GM21390 (cell line): ENCODE measurements around the gene RIIAD1.
"Not testable (repeated sequence)": the region's sequence is repeated elsewhere in the genome, so short reads cannot be mapped to it uniquely, and the experiment has no call there.

Experiments
- ATAC-seq: cut with Tn5 transposase; IDR thresholded peaks from one replicate; pipeline ENCODE4 v1.9.1; 2021; ENCODE audit not compliant: unreplicated experiment

RIIAD1 gene, protein sequence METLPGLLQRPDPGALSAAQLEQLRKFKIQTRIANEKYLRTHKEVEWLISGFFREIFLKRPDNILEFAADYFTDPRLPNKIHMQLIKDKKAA

DNA sequence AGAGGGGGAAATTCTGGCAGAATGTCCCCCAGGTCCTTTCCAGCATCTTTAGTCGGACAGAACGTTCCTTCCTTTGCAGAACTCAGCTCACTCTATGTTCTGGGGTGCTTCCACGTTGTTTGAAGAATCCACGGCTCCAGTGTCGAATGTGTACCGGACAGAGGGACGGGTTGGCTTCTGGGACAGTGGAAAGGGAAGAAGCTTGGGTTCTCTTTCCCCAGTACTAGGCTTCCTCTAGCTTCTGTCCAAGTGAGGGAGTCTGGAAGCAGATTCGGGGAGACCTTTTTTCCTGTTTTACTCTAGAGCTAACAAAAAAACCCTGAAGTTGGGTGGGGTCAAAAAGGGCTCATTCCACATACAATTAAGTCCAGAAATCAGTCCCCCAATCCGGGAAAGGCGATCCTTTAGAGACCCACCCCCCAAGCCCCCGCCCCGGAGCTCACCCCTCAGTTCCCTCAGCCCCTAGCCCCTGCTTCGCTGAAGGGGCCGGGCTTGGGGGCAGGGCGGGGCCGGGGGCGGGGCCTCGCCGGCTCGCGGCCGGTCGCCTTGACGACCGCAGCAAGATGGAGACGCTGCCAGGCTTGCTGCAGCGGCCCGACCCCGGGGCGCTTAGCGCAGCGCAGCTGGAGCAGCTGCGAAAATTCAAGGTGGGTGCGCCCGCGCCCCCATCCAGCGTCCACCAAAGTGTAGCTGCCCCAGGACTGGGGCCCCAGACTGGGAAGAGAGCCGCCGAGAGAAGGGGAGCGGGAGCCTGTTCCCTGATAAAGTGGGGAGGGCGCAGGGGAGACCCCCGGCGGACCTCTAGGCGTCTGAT, at the start of gene RIIAD1:
TSS of gene RIIAD1 (plus strand) at position 549 of the 814 bp plus-strand sequence. CDS start at position 564, 15 bp downstream.
- no peak for ATAC-seq

- no peak for ATAC-seq
Measured at GRCh38 chr1:151673407-151673806, 47.9 kb upstream of the RIIAD1 start.

DNA sequence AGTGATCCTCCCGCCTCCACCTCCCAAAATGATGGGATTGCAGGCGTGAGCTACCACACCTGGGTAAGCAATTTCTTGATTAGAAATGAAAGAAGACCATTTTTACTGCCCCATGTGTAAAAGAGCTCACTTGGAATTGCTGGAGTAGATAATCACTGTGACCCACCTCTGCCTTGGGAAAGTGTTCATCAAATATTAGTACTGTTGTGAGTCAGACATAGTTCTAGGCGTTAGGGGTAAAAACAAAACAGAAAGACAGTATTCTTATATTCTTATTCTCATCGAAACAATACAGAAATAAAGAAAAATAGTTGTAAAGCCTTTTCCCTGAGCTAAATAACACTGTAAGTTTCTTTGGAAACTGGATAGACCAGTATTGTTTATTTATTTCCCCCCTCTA, 40.9 kb upstream of the RIIAD1 start:
- no peak for ATAC-seq

DNA sequence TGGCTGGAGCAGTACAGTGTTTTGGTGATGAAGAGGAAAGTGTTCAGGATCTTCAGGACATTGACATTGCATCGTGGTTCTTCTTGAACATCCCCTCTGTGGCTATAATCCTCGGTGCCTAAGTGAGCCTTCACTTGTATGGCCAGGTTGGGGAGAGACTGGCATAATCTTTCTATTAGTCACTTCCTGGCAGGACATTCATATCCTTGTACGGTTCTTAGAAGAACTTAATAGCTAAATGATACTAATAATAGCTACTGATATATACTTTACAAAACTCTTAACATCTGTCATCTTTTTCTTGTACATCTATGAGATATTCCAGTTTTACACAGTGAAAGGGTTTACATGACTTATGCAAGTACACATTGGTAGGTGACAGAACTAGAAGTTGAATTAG, 40.5 kb upstream of the RIIAD1 start:
- ATAC-seq = no peak

- ATAC-seq = no peak
Measured at GRCh38 chr1:151681923-151682322, 39.4 kb upstream of the RIIAD1 start.

- not testable (repeated sequence) for ATAC-seq
Measured at GRCh38 chr1:151682901-151683300, 38.4 kb upstream of the RIIAD1 start.

DNA sequence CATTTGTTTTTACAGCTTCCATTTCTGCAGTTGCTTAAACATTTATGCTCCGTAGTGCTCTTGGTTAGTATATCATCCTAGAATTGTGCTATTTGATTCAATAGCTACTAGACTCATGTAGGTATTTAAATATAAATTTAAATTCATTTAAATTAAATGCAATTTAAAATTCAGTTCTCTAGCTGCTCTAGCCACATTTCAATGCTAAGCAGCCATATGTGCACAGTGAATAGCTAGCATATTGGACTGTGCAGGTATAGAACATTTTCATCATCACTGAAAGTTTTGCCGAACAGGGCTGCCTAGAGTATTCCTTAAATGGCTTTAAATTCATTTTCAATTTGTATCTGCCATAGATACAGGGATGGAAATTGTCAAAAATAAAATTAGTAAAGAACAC, 37.2 kb upstream of the RIIAD1 start:
- ATAC-seq = no peak

DNA sequence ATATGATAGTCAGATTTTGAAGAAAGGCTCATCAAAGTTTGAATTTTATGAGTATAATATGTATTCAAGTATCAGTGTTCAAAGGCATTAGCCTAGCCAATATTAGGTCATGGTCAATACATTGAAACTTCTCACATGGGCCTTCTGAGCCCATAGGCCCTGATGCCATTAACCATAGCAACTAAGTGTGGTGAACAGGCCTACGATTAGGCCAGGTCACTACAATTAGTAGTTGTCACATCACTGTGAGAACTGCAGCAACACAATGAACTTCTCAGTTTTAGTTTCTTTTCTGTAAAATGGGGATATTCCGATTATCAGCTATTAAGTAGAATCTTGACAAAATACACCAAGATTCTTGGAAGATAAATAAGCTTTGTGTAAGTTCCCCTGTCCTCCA, 34.8 kb upstream of the RIIAD1 start:
- ATAC-seq = no peak

- no peak for ATAC-seq
Measured at GRCh38 chr1:151689494-151689893, 31.8 kb upstream of the RIIAD1 start.

DNA sequence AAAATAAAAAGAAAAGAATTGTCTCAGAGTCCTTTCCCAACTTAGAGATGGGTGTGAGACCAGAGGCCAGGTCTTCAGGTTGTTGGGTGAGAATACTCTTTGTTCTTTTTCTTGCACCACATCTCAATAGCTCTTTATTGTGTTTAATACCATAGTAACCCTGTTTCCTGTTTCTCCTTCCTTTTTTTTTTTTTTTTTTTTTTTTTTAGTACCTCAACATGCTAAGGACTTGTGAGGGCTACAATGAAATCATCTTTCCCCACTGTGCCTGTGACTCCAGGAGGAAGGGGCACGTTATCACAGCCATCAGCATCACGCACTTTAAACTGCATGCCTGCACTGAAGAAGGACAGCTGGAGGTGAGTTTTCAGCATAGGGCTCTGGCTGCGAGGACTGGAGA, 29.1 kb upstream of the RIIAD1 start:
- ATAC-seq = no peak

DNA sequence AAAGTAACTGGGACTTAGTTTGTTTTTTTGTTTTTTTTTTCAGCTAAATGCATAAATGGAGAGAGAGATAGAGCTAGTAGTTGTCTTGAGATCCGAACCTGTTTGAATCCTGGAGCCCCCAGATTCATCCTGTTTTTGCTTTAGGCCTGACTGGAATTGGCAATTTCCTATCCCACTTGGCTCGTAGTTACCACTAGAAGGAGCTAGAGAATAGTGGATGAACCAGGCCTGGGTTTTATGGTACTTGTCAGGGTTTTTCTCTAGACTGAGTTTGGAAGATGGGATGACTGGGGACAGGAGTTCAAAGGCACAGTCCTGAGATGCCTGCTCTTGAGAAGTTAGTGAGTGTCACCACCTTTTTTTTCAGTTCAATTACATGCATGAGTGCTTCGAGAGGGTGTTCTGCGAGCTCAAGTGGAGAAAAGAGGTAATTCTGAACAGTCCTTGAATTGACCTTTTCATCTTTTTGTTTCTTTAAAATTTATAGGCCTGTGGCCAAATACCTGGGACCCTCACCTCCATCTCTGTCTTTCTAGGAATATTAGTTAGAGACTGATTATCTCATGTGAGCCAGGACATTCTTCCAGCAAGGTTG, 28.2 kb upstream of the RIIAD1 start:
- ATAC-seq = no peak

DNA sequence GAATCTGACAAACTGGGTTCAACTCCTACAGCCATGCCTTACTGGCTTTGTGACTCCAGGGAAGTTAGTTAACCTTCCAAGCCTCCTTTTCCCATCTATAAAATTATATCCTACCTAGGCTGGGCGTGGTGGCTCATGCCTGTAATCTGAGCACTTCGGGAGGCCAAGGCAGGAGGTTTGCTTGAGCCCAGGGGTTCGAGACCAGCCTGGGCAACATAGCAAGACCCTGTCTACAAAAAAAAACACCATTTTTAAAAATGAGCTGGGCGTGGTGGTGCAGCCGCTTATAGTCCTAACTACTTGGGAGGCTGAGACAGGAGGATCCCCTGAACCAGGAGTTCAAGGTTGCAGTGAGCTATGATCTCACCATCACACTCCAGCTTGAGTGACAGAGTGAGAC, 19.8 kb upstream of the RIIAD1 start:
- no peak for ATAC-seq

DNA sequence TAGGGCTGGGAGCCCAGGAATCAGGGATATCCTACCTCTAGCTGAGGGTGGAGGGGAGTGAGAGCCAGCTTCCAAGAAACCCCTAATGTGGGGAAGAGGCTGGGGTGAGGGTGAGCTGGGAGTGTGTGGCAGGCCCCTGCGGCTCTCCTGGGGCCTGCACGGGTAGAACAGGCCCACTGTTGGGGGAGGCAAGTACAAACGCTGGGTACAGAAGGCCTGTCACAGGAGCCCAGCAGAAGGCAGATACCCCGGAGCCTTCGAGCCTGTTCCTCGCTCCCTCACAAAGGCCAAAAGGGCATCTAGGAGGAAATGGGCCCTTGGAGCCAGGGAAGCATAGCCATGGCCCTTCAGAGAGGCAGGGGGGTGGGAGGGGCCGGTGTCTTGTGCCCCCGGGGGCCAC, 18.4 kb upstream of the RIIAD1 start:
- ATAC-seq = no peak

GRCh38 chr1:151703813-151704212, 17.5 kb upstream of the RIIAD1 start:
- no peak for ATAC-seq

DNA sequence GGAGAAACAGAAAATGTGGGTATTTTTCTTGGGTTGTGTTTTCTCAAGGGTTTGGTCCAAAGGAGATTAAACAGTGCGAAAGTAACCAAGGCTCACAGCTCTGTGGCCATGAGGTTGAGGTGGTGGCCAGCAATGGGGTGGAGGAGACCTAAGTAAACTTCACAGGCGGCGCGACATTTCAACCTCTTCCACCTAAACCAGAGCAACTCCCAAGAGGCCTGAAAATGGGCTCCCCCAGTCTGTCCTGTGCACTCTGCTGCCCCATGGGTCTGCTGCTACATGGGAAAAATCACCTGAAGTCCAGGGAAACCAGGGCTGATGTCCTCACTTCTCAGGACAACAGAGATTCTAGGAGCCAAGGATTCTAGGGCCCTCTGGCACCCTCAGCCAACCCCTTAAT, 17.1 kb upstream of the RIIAD1 start:
- ATAC-seq = no peak

DNA sequence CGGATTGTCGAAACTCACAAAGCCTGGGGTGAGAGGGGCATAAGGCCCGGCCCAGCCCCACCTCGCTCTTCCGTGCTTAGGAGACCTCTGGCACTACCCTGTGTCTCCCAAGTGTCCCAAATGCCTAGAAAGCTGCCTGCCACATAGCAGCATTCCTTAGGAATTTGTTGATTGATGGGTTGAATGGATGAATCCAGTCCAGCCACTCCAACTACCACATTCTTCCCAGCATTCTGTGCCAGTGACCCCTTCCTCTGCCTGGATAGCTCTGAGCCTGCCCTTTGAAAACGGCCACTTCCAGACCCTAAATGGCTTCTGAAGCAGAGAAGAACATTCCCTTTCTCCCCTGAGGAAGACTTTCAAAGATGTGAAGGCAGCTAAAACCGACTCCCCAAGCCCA, 16.2 kb upstream of the RIIAD1 start:
- no peak for ATAC-seq

DNA sequence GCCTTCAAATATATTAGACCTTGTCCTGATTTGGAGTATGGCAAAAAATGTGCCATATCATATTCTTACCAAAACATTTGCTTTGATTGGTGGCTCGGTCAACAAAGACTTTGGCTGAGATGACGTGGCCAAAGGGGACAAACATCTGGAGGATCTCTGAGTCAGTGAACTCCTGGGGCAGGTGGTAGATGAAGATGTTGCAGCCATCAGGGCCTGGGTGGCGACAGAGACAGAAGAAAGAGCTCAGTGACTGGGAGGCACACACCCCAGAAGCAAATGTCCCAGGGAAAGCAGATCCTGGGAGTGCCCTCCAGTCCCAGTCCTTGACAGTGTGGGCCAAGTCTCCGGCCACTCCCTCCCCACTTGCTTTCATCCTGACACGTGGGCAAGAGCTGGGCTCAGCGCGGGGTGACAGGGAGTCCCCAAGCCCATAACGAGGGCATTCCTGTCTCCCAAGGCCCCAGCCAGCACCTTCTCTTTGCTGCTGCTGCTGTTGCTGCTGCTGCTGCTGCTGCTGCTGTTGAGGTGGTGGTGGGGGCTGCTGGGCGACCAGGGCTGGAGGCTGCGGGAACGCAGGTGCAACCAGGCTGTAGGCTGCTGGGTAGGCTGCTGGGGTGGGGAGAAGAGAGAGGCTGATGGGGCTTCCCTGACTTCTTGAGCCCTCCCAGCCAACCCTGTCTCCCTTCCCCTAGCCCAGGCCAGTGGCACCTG, 15.4 kb upstream of the RIIAD1 start:
- ATAC-seq = no peak

DNA sequence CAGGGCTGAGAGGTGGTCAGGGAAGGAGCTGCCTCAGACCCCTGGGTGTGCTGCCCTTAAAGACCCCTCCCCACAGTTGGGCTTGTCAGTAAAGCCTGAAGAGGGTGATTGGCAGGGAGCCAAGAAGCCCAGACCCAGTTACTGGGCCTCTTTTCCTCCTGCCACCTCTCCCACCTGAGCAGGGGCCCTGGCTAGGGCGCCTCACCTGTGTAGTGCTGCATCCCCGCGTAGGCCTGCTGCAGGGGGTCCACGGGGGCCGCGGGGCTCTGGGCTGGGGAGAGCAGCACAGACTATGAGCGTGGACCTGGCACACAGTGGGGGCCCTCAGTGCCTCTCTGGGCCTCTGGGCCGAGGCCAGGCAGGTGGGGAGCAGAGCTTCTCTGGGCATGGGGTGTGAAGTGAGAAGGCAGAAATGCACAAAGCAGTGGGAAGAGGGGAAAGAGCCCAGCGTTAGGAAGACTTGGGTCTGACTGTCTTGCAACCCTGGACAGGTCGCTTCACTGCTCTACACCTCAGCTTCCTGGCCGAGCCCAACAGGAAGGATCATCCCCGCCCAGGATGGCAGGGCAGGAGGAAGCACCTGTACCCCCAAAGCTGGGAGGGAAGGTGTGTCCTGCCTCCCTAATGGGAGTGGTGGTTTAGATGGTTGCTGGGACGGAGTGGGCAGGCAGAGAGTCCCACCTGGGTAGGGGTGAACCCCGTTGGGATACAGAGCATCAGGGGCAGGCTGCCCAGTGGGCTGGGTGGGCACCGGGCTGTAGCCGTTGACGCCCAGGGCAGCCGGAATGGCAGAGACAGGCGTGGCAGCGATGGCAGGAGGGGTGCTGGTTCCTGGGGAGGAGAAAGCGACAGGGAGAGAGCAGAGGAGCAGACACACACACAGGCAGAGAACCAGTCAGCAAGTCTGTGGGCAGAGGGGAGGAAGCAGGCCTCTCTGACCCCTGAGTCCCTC, 14.6 kb upstream of the RIIAD1 start:
- ATAC-seq = no peak

- ATAC-seq = no peak
Measured at GRCh38 chr1:151707541-151708065, 13.7 kb upstream of the RIIAD1 start.

- no peak for ATAC-seq
Measured at GRCh38 chr1:151708891-151709290, 12.4 kb upstream of the RIIAD1 start.
